Measurements from ENCODE around the gene ADGRV1. TPM values are rescaled to one million over a fixed set of nuclear protein-coding genes. Genes with fewer than 3 reads are reported as not detected.

The ADGRV1 gene
- total RNA-seq, 1 donor from 2014 or later = 18.2 TPM

DNA sequence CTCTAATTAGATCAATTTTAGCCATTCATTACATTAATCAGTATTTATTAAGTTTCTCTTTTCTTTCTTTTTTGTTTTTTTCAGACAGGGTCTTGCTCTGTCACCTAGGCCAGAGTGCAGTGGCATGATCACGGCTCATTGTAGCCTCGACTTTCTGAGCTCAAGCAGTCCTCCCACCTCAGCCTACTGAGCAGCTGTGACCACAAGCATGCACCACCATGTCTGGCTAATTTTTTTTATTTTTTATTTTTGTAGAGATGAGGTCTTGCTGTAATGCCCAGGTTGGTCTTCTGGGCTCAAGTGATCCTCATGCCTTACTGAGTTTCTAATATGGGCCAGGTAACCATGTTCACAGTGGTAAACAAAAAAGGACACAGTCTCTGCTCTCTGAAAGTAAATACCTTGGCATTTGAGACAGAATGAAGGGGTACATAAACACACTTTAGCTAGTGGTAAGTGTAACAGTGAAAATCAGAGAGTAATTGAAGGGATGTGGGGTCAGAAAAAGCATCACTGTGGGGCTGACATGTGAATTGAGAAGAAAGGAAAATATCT lies 336.3 kb downstream of the ADGRV1 start:
- DNase-seq = no peak
- Mint-ChIP-seq H3K36me3 (ENCODE audit: unreplicated experiment) (no peaks in the 10 kb centered on the region), H3K27ac (ENCODE audit: unreplicated experiment) (no peak overlapping the region), H3K4me1 (ENCODE audit: low read depth, unreplicated experiment) (no peaks in the 10 kb centered on the region), H3K9me3 (ENCODE audit: unreplicated experiment) (no peaks in the 10 kb centered on the region), H3K27me3 (ENCODE audit: unreplicated experiment) (no peaks in the 10 kb centered on the region), H3K4me3 (ENCODE audit: unreplicated experiment) (no peak overlapping the region)
- TF ChIP-seq, protein P1, sequence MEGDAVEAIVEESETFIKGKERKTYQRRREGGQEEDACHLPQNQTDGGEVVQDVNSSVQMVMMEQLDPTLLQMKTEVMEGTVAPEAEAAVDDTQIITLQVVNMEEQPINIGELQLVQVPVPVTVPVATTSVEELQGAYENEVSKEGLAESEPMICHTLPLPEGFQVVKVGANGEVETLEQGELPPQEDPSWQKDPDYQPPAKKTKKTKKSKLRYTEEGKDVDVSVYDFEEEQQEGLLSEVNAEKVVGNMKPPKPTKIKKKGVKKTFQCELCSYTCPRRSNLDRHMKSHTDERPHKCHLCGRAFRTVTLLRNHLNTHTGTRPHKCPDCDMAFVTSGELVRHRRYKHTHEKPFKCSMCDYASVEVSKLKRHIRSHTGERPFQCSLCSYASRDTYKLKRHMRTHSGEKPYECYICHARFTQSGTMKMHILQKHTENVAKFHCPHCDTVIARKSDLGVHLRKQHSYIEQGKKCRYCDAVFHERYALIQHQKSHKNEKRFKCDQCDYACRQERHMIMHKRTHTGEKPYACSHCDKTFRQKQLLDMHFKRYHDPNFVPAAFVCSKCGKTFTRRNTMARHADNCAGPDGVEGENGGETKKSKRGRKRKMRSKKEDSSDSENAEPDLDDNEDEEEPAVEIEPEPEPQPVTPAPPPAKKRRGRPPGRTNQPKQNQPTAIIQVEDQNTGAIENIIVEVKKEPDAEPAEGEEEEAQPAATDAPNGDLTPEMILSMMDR (IDR thresholded peaks at IDR 0.05; ENCODE audit: partially characterized antibody, unreplicated experiment) = no peak

DNA sequence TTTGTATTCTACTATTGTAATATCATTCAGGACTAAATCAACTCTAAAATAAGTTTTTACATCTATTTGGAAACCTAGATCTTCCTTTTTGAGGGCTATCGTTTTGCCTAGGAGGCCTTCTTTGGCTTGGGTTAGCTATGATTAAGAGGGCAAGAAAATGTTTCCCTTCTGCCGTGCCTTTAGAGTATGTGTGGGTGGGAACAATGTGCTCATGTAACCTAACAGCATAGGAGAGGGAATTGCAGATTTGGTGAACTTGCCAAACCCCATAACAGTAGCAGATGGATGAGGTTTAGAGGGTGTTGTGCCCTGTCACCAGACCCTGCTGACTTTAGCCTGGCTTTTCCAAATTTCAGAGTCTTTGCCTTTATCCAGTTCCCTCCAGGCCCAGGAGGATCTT lies 339.0 kb downstream of the ADGRV1 start:
- H3K36me3 Mint-ChIP-seq (ENCODE audit: unreplicated experiment) = no peaks in the 10 kb centered on the region
- no peaks in the 10 kb centered on the region for H3K27me3 Mint-ChIP-seq (ENCODE audit: unreplicated experiment)
- no peaks in the 10 kb centered on the region for H3K9me3 Mint-ChIP-seq (ENCODE audit: unreplicated experiment)
- TF ChIP-seq, protein P1 (IDR thresholded peaks at IDR 0.05; ENCODE audit: partially characterized antibody, unreplicated experiment) = no peak
- DNase-seq = no peak
- no peaks in the 10 kb centered on the region for H3K4me1 Mint-ChIP-seq (ENCODE audit: low read depth, unreplicated experiment)
- H3K4me3 Mint-ChIP-seq (ENCODE audit: unreplicated experiment) = no peak overlapping the region
- H3K27ac Mint-ChIP-seq (ENCODE audit: unreplicated experiment) = no peak overlapping the region

DNA sequence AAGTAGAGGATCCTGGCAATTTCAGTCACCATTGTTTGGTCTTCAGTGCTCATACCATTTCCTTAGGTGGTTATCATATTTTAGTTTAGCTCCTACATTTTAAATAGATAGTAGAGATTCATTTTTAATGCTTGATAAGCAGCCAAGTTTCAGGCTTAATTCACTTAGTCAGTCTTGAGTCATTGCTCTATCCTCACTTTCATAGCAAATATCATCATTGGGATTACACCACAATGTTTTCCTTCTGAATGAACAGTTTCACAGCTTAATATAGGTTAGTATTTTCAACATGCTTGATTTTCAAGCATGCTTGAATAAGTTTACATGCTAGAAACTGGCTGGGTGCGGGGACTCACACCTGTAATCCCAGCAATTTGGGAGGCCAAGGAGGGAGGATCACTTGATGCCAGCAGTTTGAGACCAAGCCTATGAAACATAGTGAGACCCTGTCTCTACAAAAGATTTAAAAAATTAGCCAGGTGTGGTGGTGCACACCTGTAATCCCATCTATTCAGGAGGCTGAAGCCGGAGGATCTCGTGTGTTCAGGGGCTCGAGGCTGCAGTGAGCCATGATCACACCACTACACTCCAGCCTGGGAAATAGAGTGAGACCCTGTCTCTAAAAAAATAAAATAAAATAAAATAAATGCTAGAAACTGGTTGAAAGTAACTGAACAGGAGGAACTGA lies 339.9 kb downstream of the ADGRV1 start:
- Mint-ChIP-seq H3K27me3 (ENCODE audit: unreplicated experiment) (no peaks in the 10 kb centered on the region), H3K4me3 (ENCODE audit: unreplicated experiment) (no peak overlapping the region), H3K36me3 (ENCODE audit: unreplicated experiment) (no peaks in the 10 kb centered on the region), H3K9me3 (ENCODE audit: unreplicated experiment) (no peaks in the 10 kb centered on the region), H3K27ac (ENCODE audit: unreplicated experiment) (no peak overlapping the region), H3K4me1 (ENCODE audit: low read depth, unreplicated experiment) (no peaks in the 10 kb centered on the region)
- no peak for DNase-seq
- TF ChIP-seq, protein P1 (IDR thresholded peaks at IDR 0.05; ENCODE audit: partially characterized antibody, unreplicated experiment) = no peak

DNA sequence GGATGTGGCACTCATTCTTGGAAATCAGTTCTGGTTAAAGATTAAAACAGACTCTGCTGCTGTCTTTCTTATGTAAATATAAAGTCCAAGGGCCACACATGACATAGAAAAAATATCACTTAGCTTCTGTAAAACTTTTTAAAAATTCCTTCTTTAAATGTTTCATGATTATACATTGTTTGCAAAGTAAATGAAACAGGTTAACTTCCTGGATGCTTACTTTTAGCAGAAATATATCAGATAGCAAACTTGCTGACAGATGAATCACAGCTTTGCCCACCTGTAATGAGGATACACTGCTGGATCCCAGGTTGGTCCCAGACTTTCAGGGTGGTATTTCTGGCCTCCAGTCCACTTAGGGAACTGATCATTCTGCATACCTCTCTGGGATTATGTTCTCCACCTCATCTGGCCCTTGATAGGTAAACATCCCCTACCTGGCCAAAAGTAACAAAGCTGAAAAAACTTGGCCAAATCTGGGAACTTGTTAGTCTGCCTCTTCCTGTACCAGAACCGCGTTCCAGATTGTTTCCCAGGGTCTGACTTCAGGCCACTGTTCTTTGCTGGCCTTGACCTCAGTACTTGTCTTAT lies 340.5 kb downstream of the ADGRV1 start:
- no peaks in the 10 kb centered on the region for H3K4me1 Mint-ChIP-seq (ENCODE audit: low read depth, unreplicated experiment)
- no peaks in the 10 kb centered on the region for H3K9me3 Mint-ChIP-seq (ENCODE audit: unreplicated experiment)
- no peaks in the 10 kb centered on the region for H3K36me3 Mint-ChIP-seq (ENCODE audit: unreplicated experiment)
- no peak for DNase-seq
- H3K27me3 Mint-ChIP-seq (ENCODE audit: unreplicated experiment) = no peaks in the 10 kb centered on the region
- H3K4me3 Mint-ChIP-seq (ENCODE audit: unreplicated experiment) = no peak overlapping the region
- TF ChIP-seq, protein P1 (IDR thresholded peaks at IDR 0.05; ENCODE audit: partially characterized antibody, unreplicated experiment) = no peak
- H3K27ac Mint-ChIP-seq (ENCODE audit: unreplicated experiment) = no peak overlapping the region

DNA sequence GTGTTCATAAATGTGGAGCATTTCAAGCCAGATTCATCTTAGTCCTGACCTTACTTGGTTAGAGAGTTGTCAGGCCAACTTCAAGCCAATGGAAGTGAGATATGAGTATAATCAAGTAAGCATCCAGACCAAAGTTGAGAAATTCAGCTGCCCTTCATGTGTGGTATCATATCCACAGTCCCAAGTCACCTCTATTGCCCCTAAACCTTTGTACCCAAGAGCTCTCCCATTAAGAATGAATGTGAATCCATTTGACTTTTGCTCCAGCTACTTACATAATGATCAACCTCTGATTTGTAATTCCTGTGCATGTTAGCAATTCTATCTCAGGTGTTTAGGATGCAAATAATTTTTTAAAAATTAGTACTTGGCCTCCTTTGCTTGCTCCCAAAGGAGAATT lies 342.7 kb downstream of the ADGRV1 start:
- TF ChIP-seq, protein P1 (IDR thresholded peaks at IDR 0.05; ENCODE audit: partially characterized antibody, unreplicated experiment) = no peak
- H3K9me3 Mint-ChIP-seq (ENCODE audit: unreplicated experiment) = no peaks in the 10 kb centered on the region

More for the DNA sequence above, 342.7 kb downstream of the ADGRV1 start:
- Mint-ChIP-seq H3K36me3 (ENCODE audit: unreplicated experiment) (no peaks in the 10 kb centered on the region), H3K27ac (ENCODE audit: unreplicated experiment) (no peak overlapping the region), H3K4me1 (ENCODE audit: low read depth, unreplicated experiment) (no peaks in the 10 kb centered on the region), H3K27me3 (ENCODE audit: unreplicated experiment) (no peaks in the 10 kb centered on the region), H3K4me3 (ENCODE audit: unreplicated experiment) (no peak overlapping the region)
- no peak for DNase-seq

Measured in glutamatergic neuron (in vitro differentiated cells).